ENCODE measurements around the gene PIP5K1A. TPM values are rescaled to one million over a fixed set of nuclear protein-coding genes. Genes with fewer than 3 reads are reported as not detected.

Gene PIP5K1A
- total and polyA plus RNA-seq, 9 of the 15 experiments (the other 6 are each of a cell fraction or from before 2014, with no cell fraction given): 1.9 to 42.4 (median 18.8) TPM

- TF ChIP-seq MLLT1 (IDR thresholded peaks at IDR 0.05) (no peak), CHAMP1 (IDR thresholded peaks at IDR 0.05) (no peak), ZNF280A (IDR thresholded peaks at IDR 0.05; ENCODE audit: low read depth, partially characterized antibody) (no peak), TFAP4 (CRISPR knock-in tag; IDR thresholded peaks at IDR 0.05; ENCODE audit: borderline replicate concordance) (peak; percentile 65), MAFF (IDR thresholded peaks at IDR 0.05; ENCODE audit: low read length) (no peak), TCFL5 (CRISPR knock-in tag; conservative IDR thresholded peaks at IDR 0.05) (no peak), VEZF1 (CRISPR knock-in tag; IDR thresholded peaks at IDR 0.05) (peak; percentile 51), NUFIP1 (IDR thresholded peaks at IDR 0.05; ENCODE audit: partially characterized antibody) (no peak), ZNF766 (CRISPR knock-in tag; conservative IDR thresholded peaks at IDR 0.05) (no peak), ZNF133 (CRISPR knock-in tag; IDR thresholded peaks at IDR 0.05) (no peak), FOXM1 (IDR thresholded peaks at IDR 0.05; ENCODE audit: low read depth) (no peak), FOXM1 (CRISPR knock-in tag; IDR thresholded peaks at IDR 0.05; ENCODE audit: low read depth) (no peak), SRSF7 (optimal IDR thresholded peaks at IDR 0.05; ENCODE audit: low read depth, low read length) (no peak), RBFOX2 (IDR thresholded peaks at IDR 0.05; ENCODE audit: low read depth, low read length) (peak; percentile 83), JUND (IDR thresholded peaks at IDR 0.05; ENCODE audit: borderline replicate concordance, low read depth, low read length) (no peak), JUND (tag; IDR thresholded peaks at IDR 0.05; ENCODE audit: borderline replicate concordance, low read depth, low read length) (no peak), KDM5B (IDR thresholded peaks at IDR 0.05; ENCODE audit: insufficient replicate concordance, low read depth, low read length) (peak; percentile 48), EP300 (IDR thresholded peaks at IDR 0.05; ENCODE audit: low read length) (no peak), COPS2 (conservative IDR thresholded peaks at IDR 0.05) (no peak)
These were observed at the start of gene PIP5K1A (continued) for GRCh38 chr1:151198254-151199127.

Data from K562 (cell line).